NCI-H1092 treated with DMSO at 0.1 percent for 48 hours (cell line): ENCODE results near the gene ZFHX3.
A peak's percentile ranks its signal among the peaks of the same experiment; 100 is the strongest.

Experiments used
- DNase-seq: peaks from one replicate; lab custom pipeline; 2025; lab: John Stamatoyannopoulos, UW

Gene ZFHX3

GRCh38 chr16:72928090-72928981 is 119.6 kb downstream of the ZFHX3 start:
- DNase-seq, result no peak

GRCh38 chr16:72927199-72928089 is 120.5 kb downstream of the ZFHX3 start:
- DNase-seq, result peak; percentile 13

- DNase-seq, result no peak
Observed at GRCh38 chr16:72926177-72927070, 121.5 kb downstream of the ZFHX3 start.

- DNase-seq, result no peak
Observed at GRCh38 chr16:72925631-72925979, 122.3 kb downstream of the ZFHX3 start.

- no peak for DNase-seq
Observed at GRCh38 chr16:72924927-72925630, 122.8 kb downstream of the ZFHX3 start.

GRCh38 chr16:72924537-72924926 is 123.4 kb downstream of the ZFHX3 start:
- no peak for DNase-seq

GRCh38 chr16:72923757-72924156 is 124.2 kb downstream of the ZFHX3 start:
- DNase-seq, result no peak

GRCh38 chr16:72922714-72923113 is 125.2 kb downstream of the ZFHX3 start:
- no peak for DNase-seq

- peak; percentile 80 for DNase-seq
Observed at GRCh38 chr16:72921620-72922019, 126.3 kb downstream of the ZFHX3 start.

- no peak for DNase-seq
Observed at GRCh38 chr16:72921106-72921505, 126.8 kb downstream of the ZFHX3 start.

- DNase-seq, result no peak
Observed at GRCh38 chr16:72917051-72917450, 130.9 kb downstream of the ZFHX3 start.

- DNase-seq, result no peak
Observed at GRCh38 chr16:72915331-72915730, 132.6 kb downstream of the ZFHX3 start.

GRCh38 chr16:72913551-72913950 is 134.4 kb downstream of the ZFHX3 start:
- DNase-seq, result no peak

GRCh38 chr16:72911971-72912370 is 136.0 kb downstream of the ZFHX3 start:
- DNase-seq, result no peak

- no peak for DNase-seq
Observed at GRCh38 chr16:72910875-72911274, 137.1 kb downstream of the ZFHX3 start.

- no peak for DNase-seq
Observed at GRCh38 chr16:72910381-72910780, 137.5 kb downstream of the ZFHX3 start.

- DNase-seq, result no peak
Observed at GRCh38 chr16:72909196-72909595, 138.7 kb downstream of the ZFHX3 start.

- no peak for DNase-seq
Observed at GRCh38 chr16:72908362-72909167, 139.4 kb downstream of the ZFHX3 start.

GRCh38 chr16:72905581-72905980 is 142.3 kb downstream of the ZFHX3 start:
- DNase-seq, result no peak

GRCh38 chr16:72903176-72903575 is 144.8 kb downstream of the ZFHX3 start:
- no peak for DNase-seq
